Mesodermal cell (in vitro differentiated cells): ENCODE results near the gene ARL6IP6.

Experiments
- H3K27ac ChIP-seq: 2 replicates; pipeline ENCODE4 v1.7.0; 2013; ENCODE audit warnings: mild to moderate bottlenecking, low read depth, low read length, moderate library complexity; ENCODE audit not compliant: severe bottlenecking
- H3K36me3 ChIP-seq: 2 replicates; pipeline ENCODE4 v1.7.1; 2013; ENCODE audit warnings: mild to moderate bottlenecking, low read length, moderate library complexity; ENCODE audit not compliant: control insufficient read depth, insufficient read depth
- H3K4me1 ChIP-seq: one replicate; pipeline ENCODE4 v1.7.1; 2013; ENCODE audit warnings: mild to moderate bottlenecking, low read length; ENCODE audit not compliant: insufficient read depth, control insufficient read depth, poor library complexity, severe bottlenecking
- H3K4me3 ChIP-seq: 2 replicates; pipeline ENCODE4 v1.7.0; 2013; ENCODE audit warnings: low read length, control low read depth, mild to moderate bottlenecking; ENCODE audit not compliant: insufficient read depth, poor library complexity, severe bottlenecking; ENCODE audit errors: extremely low read depth
- H3K9me3 ChIP-seq: 2 replicates; pipeline ENCODE4 v1.7.1; 2013; ENCODE audit warnings: mild to moderate bottlenecking, low read length, moderate library complexity; ENCODE audit not compliant: control insufficient read depth
- WGBS, 2 experiments: methylation state at CpG; one replicate each; pipeline ENCODE4 v1.1.5; 2013; ENCODE audit warnings: missing lambda C conversion rate in 2 of 2; ENCODE audit not compliant: insufficient coverage in 2 of 2; 5-methylcytosine and 5-hydroxymethylcytosine counted together

ARL6IP6 gene

GRCh38 chr2:152701198-152701597 is 17.2 kb upstream of the ARL6IP6 start:
- peaks cover 10% of the 10 kb centered on the region for H3K9me3 ChIP-seq
- H3K4me3 ChIP-seq = no peak overlapping the region
- H3K36me3 ChIP-seq = peaks cover 57% of the 10 kb centered on the region
- H3K27ac ChIP-seq = peak overlapping the region; percentile 13
- no peaks in the 10 kb centered on the region for H3K4me1 ChIP-seq
- 92 to 95% methylated on average over 1 to 6 of the region's 7 CpGs for WGBS, 2 experiments

GRCh38 chr2:152706477-152707021 is 11.9 kb upstream of the ARL6IP6 start:
- H3K27ac ChIP-seq = no peak overlapping the region
- H3K4me3 ChIP-seq = no peak overlapping the region
- H3K4me1 ChIP-seq = no peaks in the 10 kb centered on the region
- H3K9me3 ChIP-seq = peaks cover 9% of the 10 kb centered on the region
- WGBS, 2 experiments = 95 to 100% methylated on average over 1 to 2 of the region's 4 CpGs
- peaks cover 97% of the 10 kb centered on the region for H3K36me3 ChIP-seq

GRCh38 chr2:152708742-152709141 is 9.7 kb upstream of the ARL6IP6 start:
- no peak overlapping the region for H3K27ac ChIP-seq
- H3K4me1 ChIP-seq = no peaks in the 10 kb centered on the region
- H3K4me3 ChIP-seq = no peak overlapping the region
- peaks cover 96% of the 10 kb centered on the region for H3K36me3 ChIP-seq
- 100% methylated on average over 1 to 2 of the region's 2 CpGs for WGBS, 2 experiments
- no peaks in the 10 kb centered on the region for H3K9me3 ChIP-seq

GRCh38 chr2:152710713-152711112 is 7.7 kb upstream of the ARL6IP6 start:
- H3K36me3 ChIP-seq = peaks cover 93% of the 10 kb centered on the region
- no CpG with 5 or more reads among the region's 2 CpGs for WGBS, 2 experiments

GRCh38 chr2:152715112-152715511 is 3.3 kb upstream of the ARL6IP6 start:
- peak overlapping the region; percentile 96 for H3K4me3 ChIP-seq
- H3K27ac ChIP-seq = no peak overlapping the region
- WGBS, 2 experiments = 100% methylated on average over 1 of the region's 1 CpG; no CpG with 5 or more reads in 1 of the 2 experiments
- H3K36me3 ChIP-seq = peaks cover 51% of the 10 kb centered on the region
- H3K9me3 ChIP-seq = no peaks in the 10 kb centered on the region
- H3K4me1 ChIP-seq = peaks cover 9% of the 10 kb centered on the region

More at GRCh38 chr2:152710713-152711112, 7.7 kb upstream of the ARL6IP6 start:
- Histone ChIP-seq H3K4me3 (no peak overlapping the region), H3K9me3 (no peaks in the 10 kb centered on the region), H3K4me1 (peaks cover 5% of the 10 kb centered on the region), H3K27ac (no peak overlapping the region)

GRCh38 chr2:152715854-152716428 is 2.5 kb upstream of the ARL6IP6 start:
- H3K27ac ChIP-seq = no peak overlapping the region
- peak overlapping the region; percentile 96 for H3K4me3 ChIP-seq
- H3K9me3 ChIP-seq = no peaks in the 10 kb centered on the region
- H3K4me1 ChIP-seq = peaks cover 17% of the 10 kb centered on the region
- WGBS, 2 experiments = 0% methylated on average over 2 of the region's 8 CpGs
- H3K36me3 ChIP-seq = peaks cover 47% of the 10 kb centered on the region

GRCh38 chr2:152716805-152717227 is 1.6 kb upstream of the ARL6IP6 start:
- Histone ChIP-seq H3K9me3 (no peaks in the 10 kb centered on the region), H3K36me3 (peaks cover 43% of the 10 kb centered on the region), H3K27ac (peak overlapping the region; percentile 87), H3K4me3 (peak overlapping the region; percentile 96), H3K4me1 (peaks cover 20% of the 10 kb centered on the region)
- 0% methylated on average over 10 to 12 of the region's 13 CpGs for WGBS, 2 experiments

GRCh38 chr2:152717228-152718075 is 968 bp upstream of the ARL6IP6 start, which contains the start of gene PRPF40A:
Gene PRPF40A (minus strand): TSS chr2:152717461. CDS start chr2:152717439, 22 bp downstream.
- H3K27ac ChIP-seq = peak within 1 kb of the TSS; percentile 98
- 0 to 1% methylated on average over 30 to 35 of the region's 71 CpGs for WGBS, 2 experiments
- H3K4me1 ChIP-seq = peaks cover 22% of the 10 kb centered on the region
- H3K4me3 ChIP-seq = peak within 1 kb of the TSS; percentile 96
- peaks cover 43% of the 10 kb centered on the region for H3K36me3 ChIP-seq
- H3K9me3 ChIP-seq = no peaks in the 10 kb centered on the region

- H3K9me3 ChIP-seq = no peaks in the 10 kb centered on the region
- peak overlapping the region; percentile 98 for H3K27ac ChIP-seq
- H3K4me3 ChIP-seq = peak overlapping the region; percentile 96
- WGBS, 2 experiments = 0 to 1% methylated on average over 14 to 15 of the region's 23 CpGs
- H3K36me3 ChIP-seq = peaks cover 33% of the 10 kb centered on the region
- H3K4me1 ChIP-seq = peaks cover 22% of the 10 kb centered on the region
Observed at GRCh38 chr2:152718909-152719645, 657 bp downstream of the ARL6IP6 start.

- no peak overlapping the region for H3K4me3 ChIP-seq
- peaks cover 21% of the 10 kb centered on the region for H3K36me3 ChIP-seq
- peaks cover 17% of the 10 kb centered on the region for H3K4me1 ChIP-seq
- no peaks in the 10 kb centered on the region for H3K9me3 ChIP-seq
- WGBS, 2 experiments = no CpG with 5 or more reads among the region's 2 CpGs
- no peak overlapping the region for H3K27ac ChIP-seq
Observed at GRCh38 chr2:152720794-152721193, 2.4 kb downstream of the ARL6IP6 start.
